BJ (cell line): Measurements from ENCODE around the gene CORO2A. TPM values are rescaled to one million over a fixed set of nuclear protein-coding genes. Genes with fewer than 3 reads are reported as not detected.
"Not testable (repeated sequence)": the region's sequence is repeated elsewhere in the genome, so short reads cannot be mapped to it uniquely, and the experiment has no call there.

Experiments
- CTCF ChIA-PET: fragments of 350-600 bp; formaldehyde crosslinking; extraction: SDS; loops from one replicate; lab custom pipeline; 2021; ENCODE audit warnings: antibody characterized with exemption, inconsistent platforms; lab: Yijun Ruan, JAX
- POLR2A ChIA-PET: fragments of 300-600 bp; sonication (Branson Sonifier 250); formaldehyde crosslinking; extraction: SDS; loops from one replicate; lab custom pipeline; 2021; ENCODE audit warnings: antibody characterized with exemption; lab: Charles Lee
- DNase-seq: peaks from one replicate; pipeline ENCODE4 v3.0.0-alpha.2; 2011; ENCODE audit warnings: low read depth
- H3K27me3 ChIP-seq: 2 replicates; pipeline ENCODE4 v1.6.0; 2011; ENCODE audit warnings: low read length; ENCODE audit not compliant: control insufficient read depth, insufficient read depth
- H3K36me3 ChIP-seq: 2 replicates; pipeline ENCODE4 v1.5.1; 2011; ENCODE audit warnings: low read length; ENCODE audit not compliant: control insufficient read depth, insufficient read depth
- H3K4me3 ChIP-seq: 2 replicates; pipeline ENCODE4 v1.5.1; 2011; ENCODE audit warnings: low read depth, mild to moderate bottlenecking, control low read depth, low read length
- CTCF ChIP-seq: IDR thresholded peaks from 2 replicates; pipeline ENCODE4 v1.5.1; 2011; ENCODE audit warnings: low read depth, mild to moderate bottlenecking, control low read depth, inconsistent platforms, low read length, moderate library complexity; ENCODE audit not compliant: insufficient read depth
- polyA plus RNA-seq: library from polyadenylated mRNA; depleted of rRNA; stranded (reverse); fragments of >200 nt; gene quantifications from 2 replicates; pipeline ENCODE4 v1.2.3, GENCODE V29; 2011

The CORO2A gene
- polyA plus RNA-seq, 1 experiment = 1.5 TPM

- Histone ChIP-seq H3K4me3 (no peak overlapping the region), H3K27me3 (no peaks in the 10 kb centered on the region), H3K36me3 (no peaks in the 10 kb centered on the region)
- CTCF ChIA-PET = interaction anchor here (1.0 kb wide), 1 partner anchor 9 kb away, joined by 3 read pairs; no protein-coding TSS in a partner anchor
- TF ChIP-seq CTCF = no peak
- POLR2A ChIA-PET = no interaction called here
- no peak for DNase-seq
Observed at GRCh38 chr9:98178874-98179850, 13.3 kb downstream of the CORO2A start.

DNA sequence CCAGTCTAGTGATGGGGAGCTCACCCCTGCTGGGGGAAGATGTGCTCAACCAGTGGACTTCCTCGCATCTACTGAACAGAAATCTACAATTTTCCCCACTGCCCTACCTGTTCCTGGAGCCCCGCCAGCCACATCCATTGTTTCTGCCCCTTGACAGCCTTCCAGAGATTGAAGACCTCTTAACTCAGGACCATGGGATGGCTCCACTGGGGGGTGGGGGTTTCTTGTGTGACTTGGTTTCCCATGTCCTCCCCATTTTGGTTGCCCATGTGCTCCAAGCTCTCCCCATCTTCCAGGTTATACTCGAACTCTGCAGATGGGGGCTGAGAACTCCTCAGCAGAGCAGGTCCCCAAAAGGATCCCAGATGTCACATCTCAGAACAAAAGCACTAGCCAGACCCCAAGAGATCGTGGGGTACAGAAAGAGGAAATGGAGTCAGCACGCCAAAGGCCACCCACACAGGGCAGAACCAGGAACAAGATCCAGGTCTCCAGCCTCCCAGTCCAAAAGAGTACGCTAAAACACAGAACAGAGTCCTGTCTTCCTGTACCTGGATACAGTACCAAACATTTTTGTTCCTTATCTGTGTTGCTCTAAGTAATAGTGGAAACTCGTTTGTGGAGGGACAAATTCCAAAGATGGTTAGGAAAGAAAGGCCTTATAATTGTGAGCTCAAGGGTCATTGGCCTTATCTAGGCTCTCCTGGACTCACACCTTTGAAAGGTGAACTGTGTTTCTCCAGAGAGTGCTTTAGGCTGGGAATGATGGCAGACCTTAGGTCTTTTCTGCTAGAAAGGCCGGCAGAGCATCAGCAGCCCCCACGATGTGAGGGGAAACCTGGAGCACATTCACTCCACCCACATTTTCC, 15.8 kb downstream of the CORO2A start:
- ChIA-PET POLR2A (no interaction called here), CTCF (interaction anchor here (0.6 to 1.2 kb wide), 2 partner anchors 9 to 86 kb away, joined by 3 read pairs; no protein-coding TSS in a partner anchor)
- Histone ChIP-seq H3K27me3 (no peaks in the 10 kb centered on the region; the same call in 1 of the 2 replicates), H3K36me3 (no peaks in the 10 kb centered on the region), H3K4me3 (no peak overlapping the region)
- DNase-seq = no peak
- TF ChIP-seq CTCF = no peak

GRCh38 chr9:98175762-98176161, 16.7 kb downstream of the CORO2A start:
- Histone ChIP-seq H3K27me3 (no peaks in the 10 kb centered on the region; the same call in 1 of the 2 replicates), H3K36me3 (no peaks in the 10 kb centered on the region), H3K4me3 (no peak overlapping the region)
- POLR2A ChIA-PET = no interaction called here
- CTCF ChIA-PET = no interaction called here
- no peak for DNase-seq
- TF ChIP-seq CTCF = no peak

DNA sequence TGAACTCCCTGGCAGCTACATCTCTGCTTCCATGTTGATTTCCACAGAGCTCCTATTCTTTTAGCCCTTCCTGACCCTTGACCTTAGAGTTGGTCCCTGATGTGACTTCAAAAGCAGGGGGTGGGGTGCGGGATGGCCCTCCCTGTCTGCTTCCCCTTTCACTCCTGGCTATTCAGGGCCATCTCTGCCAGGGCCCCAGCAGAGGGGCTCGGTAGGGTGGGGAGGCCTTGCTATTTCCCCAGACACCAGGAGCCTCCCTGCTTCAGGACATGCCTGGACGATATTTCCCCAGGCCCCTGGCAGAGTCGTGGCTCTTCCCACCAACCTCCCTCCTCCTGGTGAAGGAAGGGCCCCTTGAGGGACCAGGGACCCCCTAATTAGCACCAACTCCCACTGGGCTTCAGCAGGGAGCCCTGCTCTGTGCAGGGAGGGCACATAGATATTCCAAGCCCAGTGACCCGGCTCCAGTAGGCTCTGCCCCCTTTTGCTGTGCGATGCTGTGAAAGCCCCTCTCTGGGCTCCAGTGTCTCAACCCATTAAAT, 17.3 kb downstream of the CORO2A start:
- POLR2A ChIA-PET = no interaction called here
- no peak for DNase-seq
- TF ChIP-seq CTCF = no peak
- Histone ChIP-seq H3K4me3 (no peak overlapping the region), H3K36me3 (no peaks in the 10 kb centered on the region), H3K27me3 (no peaks in the 10 kb centered on the region; the same call in 1 of the 2 replicates)
- CTCF ChIA-PET = no interaction called here

DNA sequence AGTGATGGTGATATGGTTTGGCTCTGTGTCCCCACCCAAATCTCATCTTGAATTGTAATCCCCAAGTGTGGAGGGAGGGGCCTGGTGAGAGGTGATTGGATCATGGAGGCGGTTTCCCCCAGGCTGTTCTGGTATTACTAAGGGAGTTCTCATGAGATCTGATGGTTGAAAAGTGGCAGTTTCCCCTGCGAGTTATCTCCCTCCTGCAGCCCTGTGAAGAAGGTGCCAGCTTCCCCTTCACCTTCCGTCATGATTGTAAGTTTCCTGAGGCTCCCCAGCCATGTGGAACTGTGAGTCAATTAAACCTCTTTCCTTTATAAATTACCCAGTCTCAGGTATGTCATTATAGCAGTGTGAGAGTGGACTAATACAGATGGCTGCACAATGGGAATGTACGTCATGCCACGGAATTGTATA, 17.9 kb downstream of the CORO2A start:
- POLR2A ChIA-PET, CTCF ChIA-PET, DNase-seq, H3K36me3 ChIP-seq, H3K27me3 ChIP-seq, H3K4me3 ChIP-seq: not testable (repeated sequence)
